DND-41 (cell line): ENCODE data around the gene MYOM3.

Source experiments
- CTCF ChIP-seq: IDR thresholded peaks from 2 replicates; pipeline ENCODE4 v1.5.1; 2012; ENCODE audit warnings: borderline replicate concordance, low read length, moderate library complexity, mild to moderate bottlenecking; ENCODE audit not compliant: poor library complexity, severe bottlenecking; ENCODE audit errors: extremely low read depth
- EZH2 ChIP-seq: IDR thresholded peaks from 3 replicates; pipeline ENCODE4 v1.6.1; 2012; ENCODE audit warnings: borderline replicate concordance, low read depth, mild to moderate bottlenecking, moderate library complexity, low read length, inconsistent platforms; ENCODE audit not compliant: severe bottlenecking

GRCh38 chr1:24121406-24121805 lies 9.5 kb upstream of the MYOM3 start:
- TF ChIP-seq CTCF (no peak), EZH2 (no peak)
